Measurements from ENCODE around the gene ARL5C. TPM values are rescaled to one million over a fixed set of nuclear protein-coding genes. Genes with fewer than 3 reads are reported as not detected.
A peak's percentile ranks its signal among the peaks of the same experiment; 100 is the strongest.

The ARL5C gene
- total RNA-seq, 4 donors from 2014 or later: not detected

GRCh38 chr17:39150795-39151149 is 15.2 kb downstream of the ARL5C start:
- H3K9me3 ChIP-seq: no peaks in the 10 kb centered on the region
- in situ Hi-C loops (cut with MboI; ENCODE audit: low pct_ligation_motif_present in 1 of 4, low pct_unique_long_range_greater_than_20kb in 1 of 4, low sequenced_read_pairs in 3 of 4): loop anchor here (5.0 to 25.0 kb wide), 4 partner anchors 163 to 288 kb away; partner anchors contain the start of genes LASP1 (in 1 of the 4) and RPL23 (in 1 of the 4)
- H3K36me3 ChIP-seq: no peaks in the 10 kb centered on the region
- H3K27ac ChIP-seq: no peak overlapping the region
- intact Hi-C loops (cut with DNase I; ENCODE audit: low total_unique reads): no loop called here
- H3K4me3 ChIP-seq: peak overlapping the region in 2 of 4 donors; percentile 40 to 75
- H3K4me1 ChIP-seq: peaks cover 8 to 28% (median 22%) of the 10 kb centered on the region in 4 donors
- no peak for DNase-seq
- peaks cover 28% of the 10 kb centered on the region for H3K27me3 ChIP-seq
- WGBS, 2 donors (ENCODE audit: low coverage in 1 of 2): 39% methylated on average over 5 of the region's 5 CpGs; no CpG with 5 or more reads in 1 of the 2 donors
- TF ChIP-seq POLR2AphosphoS5 (IDR thresholded peaks at IDR 0.05) (no peak), POLR2A (IDR thresholded peaks at IDR 0.05) (no peak), EP300 (IDR thresholded peaks at IDR 0.05; ENCODE audit: low read depth) (no peak), CTCF (IDR thresholded peaks at IDR 0.05) (no peak)

GRCh38 chr17:39150104-39150634 is 15.8 kb downstream of the ARL5C start:
- in situ Hi-C loops (cut with MboI; ENCODE audit: low pct_ligation_motif_present in 1 of 4, low pct_unique_long_range_greater_than_20kb in 1 of 4, low sequenced_read_pairs in 3 of 4) (loop anchor here (5.0 to 25.0 kb wide), 4 partner anchors 163 to 288 kb away; partner anchors contain the start of genes LASP1 (in 1 of the 4) and RPL23 (in 1 of the 4)), intact Hi-C loops (cut with DNase I; ENCODE audit: low total_unique reads) (no loop called here)
- Histone ChIP-seq H3K9me3 (no peaks in the 10 kb centered on the region), H3K27me3 (peaks cover 28% of the 10 kb centered on the region), H3K27ac (no peak overlapping the region), H3K36me3 (no peaks in the 10 kb centered on the region), H3K4me1 (peaks cover 8 to 28% (median 22%) of the 10 kb centered on the region in 4 donors), H3K4me3 (peak overlapping the region in 1 of 4 donors; percentile 75)
- 64 to 82% methylated on average over 2 to 5 of the region's 5 CpGs for WGBS, 2 donors (ENCODE audit: low coverage in 1 of 2)
- DNase-seq: no peak
- TF ChIP-seq POLR2A (IDR thresholded peaks at IDR 0.05) (no peak), CTCF (IDR thresholded peaks at IDR 0.05) (no peak), POLR2AphosphoS5 (IDR thresholded peaks at IDR 0.05) (no peak), EP300 (IDR thresholded peaks at IDR 0.05; ENCODE audit: low read depth) (no peak)

GRCh38 chr17:39147221-39148185 is 18.5 kb downstream of the ARL5C start:
- Histone ChIP-seq H3K9me3 (no peaks in the 10 kb centered on the region), H3K27ac (no peak overlapping the region), H3K36me3 (no peaks in the 10 kb centered on the region), H3K4me3 (no peak overlapping the region), H3K4me1 (peaks cover 8 to 22% (median 17%) of the 10 kb centered on the region in 4 donors), H3K27me3 (peaks cover 28% of the 10 kb centered on the region)
- TF ChIP-seq CTCF (IDR thresholded peaks at IDR 0.05) (no peak), EP300 (IDR thresholded peaks at IDR 0.05; ENCODE audit: low read depth) (no peak), POLR2A (IDR thresholded peaks at IDR 0.05) (no peak), POLR2AphosphoS5 (IDR thresholded peaks at IDR 0.05) (no peak)
- in situ Hi-C loops (cut with MboI; ENCODE audit: low pct_ligation_motif_present in 1 of 4, low pct_unique_long_range_greater_than_20kb in 1 of 4, low sequenced_read_pairs in 3 of 4): no loop called here
- WGBS, 2 donors (ENCODE audit: low coverage in 1 of 2): 54 to 66% methylated on average over 10 to 13 of the region's 13 CpGs
- intact Hi-C loops (cut with DNase I; ENCODE audit: low total_unique reads): no loop called here
- DNase-seq: no peak

- intact Hi-C loops (cut with DNase I; ENCODE audit: low total_unique reads): no loop called here
- peaks cover 22% of the 10 kb centered on the region for H3K27me3 ChIP-seq
- peaks cover 0 to 10% (median 6%) of the 10 kb centered on the region in 4 donors for H3K4me1 ChIP-seq
- no peaks in the 10 kb centered on the region for H3K9me3 ChIP-seq
- H3K36me3 ChIP-seq: no peaks in the 10 kb centered on the region
- no peak for TF ChIP-seq CTCF (IDR thresholded peaks at IDR 0.05)
- no peak for TF ChIP-seq EP300 (IDR thresholded peaks at IDR 0.05; ENCODE audit: low read depth)
- no peak for TF ChIP-seq POLR2A (IDR thresholded peaks at IDR 0.05)
- no peak for TF ChIP-seq POLR2AphosphoS5 (IDR thresholded peaks at IDR 0.05)
- H3K4me3 ChIP-seq: no peak overlapping the region
- no peak overlapping the region for H3K27ac ChIP-seq
- no peak for DNase-seq
- 90% methylated on average over 3 of the region's 3 CpGs; no CpG with 5 or more reads in 1 of the 2 donors for WGBS, 2 donors (ENCODE audit: low coverage in 1 of 2)
- in situ Hi-C loops (cut with MboI; ENCODE audit: low pct_ligation_motif_present in 1 of 4, low pct_unique_long_range_greater_than_20kb in 1 of 4, low sequenced_read_pairs in 3 of 4): no loop called here
These were observed 19.7 kb downstream of the ARL5C start for GRCh38 chr17:39146273-39146672.
